ENCODE results near the gene ZDHHC18.
"Not testable (repeated sequence)": the region's sequence is repeated elsewhere in the genome, so short reads cannot be mapped to it uniquely, and the experiment has no call there.

The ZDHHC18 gene

GRCh38 chr1:26792924-26793323 lies 33.6 kb upstream of the ZDHHC18 start:
- no peak for DNase-seq

DNA sequence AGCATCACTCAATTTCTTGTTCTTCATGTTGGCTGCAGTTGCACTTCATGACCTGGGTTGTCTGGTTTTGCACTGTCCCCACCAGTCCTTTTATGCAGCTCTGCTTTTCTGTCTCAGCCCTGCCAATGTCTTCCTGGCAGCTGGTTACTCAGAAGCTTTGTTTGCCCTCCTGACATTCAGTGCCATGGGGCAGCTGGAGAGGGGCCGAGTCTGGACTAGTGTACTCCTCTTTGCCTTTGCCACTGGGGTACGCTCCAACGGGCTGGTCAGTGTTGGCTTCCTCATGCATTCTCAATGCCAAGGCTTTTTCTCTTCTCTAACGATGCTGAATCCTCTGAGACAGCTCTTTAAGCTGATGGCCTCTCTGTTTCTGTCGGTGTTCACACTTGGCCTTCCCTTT lies 32.1 kb upstream of the ZDHHC18 start:
- no peak for DNase-seq

DNA sequence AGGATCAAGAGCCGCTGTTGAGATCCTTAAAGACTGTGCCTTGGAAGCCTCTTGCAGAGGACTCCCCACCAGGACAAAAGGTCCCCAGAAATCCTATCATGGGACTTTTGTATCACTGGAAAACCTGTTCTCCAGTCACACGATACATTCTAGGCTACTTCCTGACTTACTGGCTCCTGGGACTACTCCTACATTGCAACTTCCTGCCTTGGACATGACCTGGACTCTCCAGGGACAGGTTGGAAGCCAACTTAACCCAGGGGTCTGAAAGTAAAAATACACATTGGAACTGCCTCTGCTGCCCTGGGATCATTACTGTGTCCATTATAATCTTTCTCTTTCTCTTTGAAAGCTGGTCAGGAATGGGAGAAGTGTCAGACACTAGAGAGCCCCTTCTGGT lies 28.9 kb upstream of the ZDHHC18 start:
- no peak for DNase-seq

DNA sequence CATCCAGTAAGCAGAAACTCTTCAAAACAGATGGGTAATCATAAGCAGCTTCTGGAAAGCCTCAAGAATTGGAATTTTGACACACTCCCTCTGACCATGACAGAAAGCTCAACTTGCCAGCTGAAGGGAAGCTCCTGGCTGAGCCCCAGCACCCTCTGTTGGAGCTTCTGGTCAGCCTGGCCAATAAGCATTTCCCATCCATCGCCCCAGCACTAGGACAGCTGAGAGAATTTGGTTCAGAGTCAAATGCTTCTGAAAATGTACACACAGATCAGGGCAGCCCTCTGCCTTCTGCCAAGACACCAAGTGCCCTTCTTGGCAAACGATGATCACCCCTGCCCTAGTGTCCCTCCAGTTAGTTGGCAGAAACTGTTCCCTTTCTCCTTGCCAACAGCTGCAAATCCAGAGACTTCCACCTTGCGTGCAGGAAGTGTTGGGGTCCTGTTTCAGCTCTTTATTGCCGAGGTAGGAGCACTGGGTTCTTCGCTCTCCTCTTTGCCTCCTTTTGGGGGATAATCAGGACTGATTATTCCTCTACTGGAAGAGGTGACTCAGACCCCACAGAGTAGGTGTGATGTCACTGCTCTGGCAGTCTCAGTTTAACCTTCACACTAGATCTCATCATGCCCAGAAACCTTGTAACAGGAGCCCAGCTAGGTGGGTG lies 26.9 kb upstream of the ZDHHC18 start:
- DNase-seq = no peak

DNA sequence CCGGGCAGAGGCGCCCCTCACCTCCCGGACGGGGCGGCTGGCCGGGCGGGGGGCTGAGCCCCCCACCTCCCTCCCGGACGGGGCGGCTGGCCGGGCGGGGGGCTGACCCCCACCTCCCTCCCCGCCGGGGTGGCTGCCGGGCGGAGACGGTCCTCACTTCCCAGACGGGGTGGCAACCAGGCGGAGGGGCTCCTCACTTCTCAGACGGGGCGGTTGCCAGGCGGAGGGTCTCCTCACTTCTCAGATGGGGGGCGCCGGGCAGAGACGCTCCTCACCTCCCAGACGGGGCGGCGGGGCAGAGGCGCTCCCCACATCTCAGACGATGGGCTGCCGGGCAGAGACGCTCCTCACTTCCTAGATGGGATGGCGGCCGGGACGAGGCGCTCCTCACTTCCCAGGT lies 22.6 kb upstream of the ZDHHC18 start:
- not testable (repeated sequence) for DNase-seq

- DNase-seq = peak; percentile 77
Observed at GRCh38 chr1:26810105-26810504, 16.4 kb upstream of the ZDHHC18 start.

DNA sequence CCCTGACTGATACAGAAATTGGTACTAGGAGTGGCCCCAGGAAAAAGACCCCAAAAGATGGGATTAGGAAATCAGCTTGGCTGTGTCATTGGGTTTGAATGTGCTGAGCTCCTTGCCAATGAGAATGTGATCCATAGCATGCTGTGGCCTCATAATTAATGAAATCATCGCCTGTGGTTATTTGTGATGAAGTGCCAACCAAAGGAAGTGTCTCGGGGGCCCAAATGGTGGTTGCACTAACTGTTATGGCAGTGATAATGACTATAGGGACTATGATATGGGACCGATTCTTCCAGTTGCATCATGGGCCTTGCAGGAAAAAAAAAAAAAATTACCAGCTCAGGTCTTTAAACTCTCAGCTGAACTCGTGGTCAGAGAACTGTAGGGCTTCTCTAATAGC lies 15.4 kb upstream of the ZDHHC18 start:
- no peak for DNase-seq

DNA sequence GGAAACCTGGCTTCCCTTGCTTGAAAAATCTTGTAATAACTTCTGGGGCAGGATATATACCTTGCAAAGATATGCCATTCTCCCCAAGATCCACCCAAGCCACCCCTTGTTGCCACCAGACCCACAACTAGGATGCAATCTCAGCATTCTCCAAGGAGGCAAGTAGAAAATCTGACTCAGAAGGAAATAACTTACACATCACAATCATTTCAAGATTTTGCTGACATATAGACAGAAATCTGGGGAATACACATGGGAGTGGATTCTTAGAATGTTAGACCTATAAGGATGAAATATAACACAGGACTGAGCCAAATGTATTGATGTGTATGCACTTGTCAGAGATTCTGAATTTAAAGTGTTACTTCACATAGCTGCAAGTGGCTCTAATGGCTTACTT lies 14.8 kb upstream of the ZDHHC18 start:
- no peak for DNase-seq

- DNase-seq = no peak
Observed at GRCh38 chr1:26814377-26814776, 12.1 kb upstream of the ZDHHC18 start.

DNA sequence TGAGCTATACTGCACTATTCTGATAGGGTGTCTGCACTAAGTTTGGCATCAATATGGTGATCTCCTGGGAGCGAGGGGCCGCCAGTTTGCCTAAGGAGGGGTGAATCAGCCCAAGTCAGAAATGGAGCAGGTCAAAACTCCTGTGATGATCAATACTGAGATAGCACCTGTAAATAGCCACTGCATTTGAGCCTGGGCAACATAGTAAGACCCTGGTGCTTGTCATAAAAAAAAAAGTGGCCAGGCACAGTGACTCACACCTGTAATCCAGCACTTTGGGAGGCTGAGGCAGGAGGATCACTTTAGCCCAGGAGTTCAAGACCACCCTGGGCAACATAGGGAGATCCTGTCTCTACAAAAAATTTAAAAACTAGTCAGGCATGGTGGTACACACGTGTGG lies 11.6 kb upstream of the ZDHHC18 start:
- no peak for DNase-seq

DNA sequence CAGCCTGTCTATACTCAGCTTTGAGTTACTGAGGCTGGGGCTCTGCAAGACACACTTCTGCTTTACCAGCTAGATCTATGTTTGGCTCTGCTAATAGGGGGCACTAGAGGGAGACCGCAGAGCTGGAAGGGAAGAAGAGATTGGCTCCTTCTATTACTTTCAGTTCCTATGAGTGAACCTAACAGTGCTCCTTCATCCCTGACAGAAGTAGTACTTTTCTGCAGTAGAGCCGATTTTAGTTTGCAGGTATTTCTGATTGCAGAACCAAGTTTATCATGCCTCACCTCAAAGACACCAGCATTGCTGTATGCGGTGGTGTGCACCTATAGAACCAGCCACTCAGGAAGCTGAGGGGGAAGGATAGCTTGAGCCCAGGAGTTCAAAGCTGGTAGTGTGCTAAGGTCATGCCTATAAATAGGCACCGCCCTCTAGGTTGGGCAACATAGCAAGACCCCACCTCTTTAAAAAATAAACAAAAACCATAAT lies 5.7 kb upstream of the ZDHHC18 start:
- DNase-seq = no peak

DNA sequence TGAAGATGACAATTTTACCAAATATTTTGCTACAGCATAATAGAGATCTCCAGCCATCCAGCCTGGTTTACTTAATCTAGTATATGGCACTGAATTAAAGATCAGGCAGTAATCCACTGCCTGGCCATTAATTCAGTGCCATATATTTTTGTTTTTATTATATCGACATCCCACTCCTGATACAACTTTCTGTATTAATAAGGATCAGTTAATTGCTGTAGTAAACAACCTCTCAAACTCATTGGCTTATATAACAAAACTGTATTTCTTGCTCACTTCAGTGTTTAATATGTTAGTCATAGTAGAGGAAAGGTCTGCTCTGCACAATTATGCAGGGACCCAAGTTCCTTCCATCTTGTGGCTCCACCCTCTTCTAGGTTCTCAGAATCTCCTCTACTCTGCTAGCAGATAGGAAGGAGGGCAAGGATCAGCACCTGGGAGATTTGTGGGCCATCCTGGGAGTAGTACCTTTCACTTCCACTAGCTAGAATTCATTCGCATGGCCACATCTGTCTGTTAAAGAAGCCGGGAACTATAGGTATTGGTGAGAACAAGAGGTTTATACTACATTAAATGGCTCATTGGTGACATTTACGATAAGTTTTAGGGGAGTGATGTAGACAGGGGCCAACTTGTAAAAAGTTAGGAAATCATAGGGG lies 3.6 kb upstream of the ZDHHC18 start:
- no peak for DNase-seq

DNA sequence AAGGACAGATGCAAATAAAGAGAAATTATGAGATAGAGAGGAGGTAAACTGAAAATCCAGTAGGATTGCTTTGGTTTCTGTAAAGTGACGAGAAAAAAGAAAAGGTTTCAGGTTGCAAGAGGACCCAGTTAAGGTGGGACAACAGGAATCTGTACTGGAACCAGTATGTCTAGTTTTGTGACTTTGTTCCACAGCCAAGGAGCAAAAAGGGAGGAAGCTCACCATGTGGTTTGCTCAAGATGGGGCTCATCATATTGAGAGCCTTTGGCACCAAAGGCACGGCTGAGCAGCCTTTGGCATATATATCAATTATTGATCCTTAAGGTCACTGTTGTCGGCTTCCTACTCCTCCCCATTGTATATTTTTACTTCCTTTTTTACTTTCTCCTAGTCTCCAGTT lies 1.8 kb upstream of the ZDHHC18 start:
- DNase-seq = peak; percentile 55

- DNase-seq = peak; percentile 44
Observed at GRCh38 chr1:26827106-26827604, 667 bp downstream of the ZDHHC18 start.

DNA sequence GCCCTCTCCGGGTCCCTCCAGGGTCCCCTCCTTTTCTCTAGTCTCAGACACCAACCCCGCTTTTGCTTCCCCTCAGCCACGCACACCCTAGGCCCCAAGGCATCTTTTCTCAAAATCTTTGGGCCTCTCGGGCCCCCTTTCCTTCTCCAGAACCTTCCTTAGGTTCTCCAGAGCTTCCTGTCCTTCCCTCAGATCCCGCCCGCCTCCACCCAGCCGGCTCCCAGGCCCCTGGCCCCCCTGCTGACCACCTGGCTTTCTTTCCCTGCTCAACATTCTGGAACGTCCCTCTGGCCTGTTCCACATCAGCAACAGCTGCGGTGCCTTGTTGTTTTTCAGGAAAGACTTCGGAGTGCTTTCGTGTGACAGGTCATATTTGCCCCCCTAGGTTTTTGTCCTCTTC lies 1.2 kb downstream of the ZDHHC18 start:
- DNase-seq = peak; percentile 52

DNA sequence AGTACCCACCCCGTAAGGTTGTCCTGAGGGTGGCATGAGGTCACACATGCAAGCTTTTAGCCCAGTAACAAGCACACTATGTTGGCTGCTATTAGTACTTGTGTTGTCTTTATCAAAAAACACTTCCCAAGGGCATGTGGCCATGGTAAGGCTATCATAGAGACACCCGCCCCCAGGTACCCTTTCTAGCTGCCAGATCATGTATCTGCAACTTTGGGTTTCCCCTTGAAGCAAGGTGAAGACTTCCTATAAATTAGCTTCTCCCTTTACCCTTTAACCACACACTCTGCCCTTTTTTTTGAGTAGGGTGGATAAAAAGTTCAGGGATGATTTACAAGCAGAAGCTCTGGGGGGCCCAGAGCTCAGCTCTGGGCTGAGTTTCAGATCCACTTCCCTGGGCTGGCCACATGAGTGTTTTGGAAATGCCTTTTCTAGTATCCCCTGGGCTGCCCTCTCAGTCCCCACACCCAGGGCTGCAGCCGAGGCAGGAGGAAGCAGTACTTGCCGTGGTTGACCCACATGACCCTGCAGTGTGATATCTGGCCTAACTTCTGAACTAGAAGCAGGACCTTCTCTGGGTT lies 2.0 kb downstream of the ZDHHC18 start:
- no peak for DNase-seq

- peak; percentile 51 for DNase-seq
Observed at GRCh38 chr1:26829184-26829911, 2.9 kb downstream of the ZDHHC18 start.

GRCh38 chr1:26831059-26831458 lies 4.6 kb downstream of the ZDHHC18 start:
- no peak for DNase-seq

DNA sequence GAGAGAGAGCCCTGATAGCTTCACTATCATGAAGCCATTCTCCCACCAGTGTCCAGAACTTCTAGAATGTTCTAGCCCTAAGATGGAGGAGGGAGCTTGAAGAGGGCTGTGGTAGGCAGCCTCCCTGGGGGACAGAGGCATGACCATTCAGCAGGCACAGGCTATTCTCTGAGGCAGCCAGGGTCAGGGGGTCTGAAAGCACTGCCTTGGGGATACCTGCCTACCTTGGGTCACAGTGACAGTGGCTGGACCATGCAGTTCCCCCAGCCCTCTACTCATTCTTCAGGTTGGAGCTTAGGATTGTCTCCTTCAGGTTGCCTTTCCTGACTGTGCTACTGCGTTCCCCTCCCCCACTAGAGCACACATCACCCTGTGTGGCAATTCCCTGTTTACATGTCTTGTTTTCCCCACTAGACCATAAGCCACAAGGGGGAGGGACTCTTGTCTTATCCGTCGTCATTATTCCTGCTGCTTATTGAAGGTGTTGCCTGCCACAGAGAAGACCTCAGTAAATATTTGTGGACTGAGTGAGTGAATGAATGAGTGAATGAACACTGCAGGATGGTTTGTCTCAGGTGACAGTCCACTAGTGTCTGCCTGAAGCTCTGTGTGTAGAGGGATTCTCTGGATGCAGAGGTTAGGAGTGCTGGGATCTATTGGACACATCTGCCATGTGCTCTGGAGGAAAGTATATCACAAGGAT lies 5.2 kb downstream of the ZDHHC18 start:
- DNase-seq = no peak

GRCh38 chr1:26832249-26832960 lies 5.9 kb downstream of the ZDHHC18 start:
- DNase-seq = no peak

GRCh38 chr1:26833432-26834405 lies 7.2 kb downstream of the ZDHHC18 start:
- DNase-seq = peak; percentile 45

All from islet precursor cell (in vitro differentiated cells).